Activated T-helper 1 cell treated with anti-CD3 and anti-CD28 coated beads, Interleukin-2, amount 50 U/mL, for 16 hours (primary cell): ENCODE measurements around the gene C16orf54.
"Not testable (repeated sequence)": the region's sequence is repeated elsewhere in the genome, so short reads cannot be mapped to it uniquely, and the experiment has no call there.

Experiments
- DNase-seq, 2 donors: peaks; one replicate each; pipeline ENCODE4 v3.0.0-alpha.2; 2020; ENCODE audit warnings: low read depth in 1 of 2, low spot score in 1 of 2

C16orf54 gene, protein sequence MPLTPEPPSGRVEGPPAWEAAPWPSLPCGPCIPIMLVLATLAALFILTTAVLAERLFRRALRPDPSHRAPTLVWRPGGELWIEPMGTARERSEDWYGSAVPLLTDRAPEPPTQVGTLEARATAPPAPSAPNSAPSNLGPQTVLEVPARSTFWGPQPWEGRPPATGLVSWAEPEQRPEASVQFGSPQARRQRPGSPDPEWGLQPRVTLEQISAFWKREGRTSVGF

DNA sequence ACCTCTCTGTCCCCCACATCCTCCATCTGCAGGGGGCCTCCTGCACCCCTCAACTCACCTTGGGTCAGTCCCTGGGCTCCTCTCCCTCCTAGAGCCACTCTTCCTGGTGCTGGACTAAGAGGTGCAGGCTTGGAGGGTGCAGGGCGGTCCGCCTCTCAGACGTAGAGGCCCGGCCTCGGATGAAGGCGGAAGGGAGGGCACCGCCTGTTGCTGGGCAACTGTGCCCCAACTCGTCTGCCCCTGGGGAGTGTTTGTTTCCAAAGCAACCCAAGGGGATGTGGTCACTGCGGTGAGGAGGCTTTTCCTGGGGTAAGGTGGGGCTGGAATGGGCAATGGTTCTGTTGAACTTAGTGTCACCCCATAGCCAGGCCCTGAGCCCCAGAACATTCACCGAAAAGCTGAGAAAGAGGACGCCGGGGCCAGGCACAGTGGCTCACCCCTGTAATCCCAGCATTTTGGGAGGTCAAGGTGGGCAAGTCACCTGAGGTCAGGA lies at the start of gene C16orf54:
C16orf54 (minus strand) TSS at position 138 of the 493 bp plus-strand sequence. CDS start 1,039 bp downstream, outside the sequence.
- DNase-seq: peak; percentile 79 to 87

DNA sequence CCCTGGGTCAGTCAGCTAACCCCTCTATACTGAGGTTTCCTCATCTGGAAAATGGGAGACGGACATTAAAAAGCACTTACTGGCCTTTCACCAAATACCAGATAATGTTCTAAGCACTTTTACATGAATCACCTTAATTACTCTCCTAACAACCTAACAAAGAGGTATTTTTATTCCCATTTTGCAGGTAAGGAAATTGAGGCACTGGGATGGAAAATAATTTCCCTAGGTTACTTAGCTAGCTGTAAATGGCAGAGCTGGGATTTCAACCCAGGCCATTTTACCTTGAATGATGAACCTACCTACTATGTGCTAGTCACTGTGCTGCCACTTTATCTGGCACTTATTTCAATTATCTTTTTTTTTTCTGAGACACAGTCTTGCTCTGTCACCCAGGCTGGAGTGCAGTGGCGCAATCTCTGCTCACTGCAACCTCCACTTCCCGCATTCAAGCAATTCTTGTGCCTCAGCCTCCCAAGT lies 48.5 kb upstream of the C16orf54 start:
- no peak for DNase-seq

DNA sequence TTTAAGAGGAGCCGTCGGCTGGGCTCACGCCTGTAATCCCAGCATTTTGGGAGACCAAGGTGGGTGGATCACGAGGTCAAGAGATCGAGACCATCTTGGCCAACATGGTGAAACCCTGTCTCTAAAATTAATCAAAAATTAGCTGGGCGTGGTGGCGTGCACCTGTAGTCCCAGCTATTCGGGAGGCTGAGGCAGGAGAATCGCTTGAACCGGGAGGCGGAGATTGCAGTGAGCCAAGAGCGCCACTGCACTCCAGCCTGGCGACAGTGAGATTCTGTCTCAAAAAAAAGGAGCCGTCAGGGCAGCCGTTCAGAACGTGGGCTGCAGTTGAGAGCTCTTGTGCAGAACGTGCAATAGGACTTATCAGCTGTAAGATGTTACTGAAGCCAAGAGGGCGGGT lies 47.4 kb upstream of the C16orf54 start:
- not testable (repeated sequence) for DNase-seq

DNA sequence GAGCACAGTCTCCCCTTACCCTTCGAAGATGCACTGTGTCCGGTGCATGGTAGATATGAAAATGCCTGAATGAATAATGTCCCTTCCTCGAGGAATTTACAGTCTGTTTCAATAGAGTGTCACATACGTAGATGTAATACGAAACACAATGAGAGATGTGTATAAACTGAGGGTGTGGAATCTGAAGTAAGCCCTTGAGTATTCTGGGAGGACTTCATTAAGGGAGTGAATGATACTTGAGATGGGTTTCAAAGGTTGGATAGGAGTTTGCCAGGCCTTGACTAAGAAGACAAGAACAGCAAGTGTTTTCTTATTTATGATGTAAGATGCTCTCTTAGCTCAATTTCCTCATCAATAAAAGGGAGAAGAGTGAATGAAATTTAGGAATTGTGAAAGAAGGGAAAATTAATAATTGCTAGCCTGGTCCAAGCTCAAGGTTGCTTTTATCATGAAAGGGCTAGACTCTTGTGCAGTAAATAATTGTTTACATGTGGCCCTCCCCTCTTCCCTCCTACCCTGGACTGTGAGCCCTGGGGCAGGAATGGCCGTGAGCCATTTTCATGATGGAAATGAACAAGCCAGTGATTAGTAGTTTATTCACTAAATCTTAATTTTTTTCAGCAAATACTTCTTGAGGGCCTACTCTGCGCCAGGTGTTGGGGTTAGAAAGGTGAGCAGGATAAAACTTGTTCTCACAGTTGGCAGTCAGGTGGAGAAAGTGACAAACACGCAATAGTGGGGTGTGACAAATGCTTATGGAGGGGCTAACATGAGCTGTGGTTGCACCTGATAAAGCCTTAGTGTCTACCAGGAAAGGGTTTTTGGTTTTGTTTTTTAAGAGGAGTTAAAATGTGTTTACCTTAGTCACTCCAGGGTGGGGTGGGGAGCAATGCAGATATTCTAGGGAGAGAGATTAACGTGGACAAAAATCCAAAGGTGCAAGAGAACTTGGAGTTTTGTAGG lies 46.3 kb upstream of the C16orf54 start:
- DNase-seq: no peak

DNA sequence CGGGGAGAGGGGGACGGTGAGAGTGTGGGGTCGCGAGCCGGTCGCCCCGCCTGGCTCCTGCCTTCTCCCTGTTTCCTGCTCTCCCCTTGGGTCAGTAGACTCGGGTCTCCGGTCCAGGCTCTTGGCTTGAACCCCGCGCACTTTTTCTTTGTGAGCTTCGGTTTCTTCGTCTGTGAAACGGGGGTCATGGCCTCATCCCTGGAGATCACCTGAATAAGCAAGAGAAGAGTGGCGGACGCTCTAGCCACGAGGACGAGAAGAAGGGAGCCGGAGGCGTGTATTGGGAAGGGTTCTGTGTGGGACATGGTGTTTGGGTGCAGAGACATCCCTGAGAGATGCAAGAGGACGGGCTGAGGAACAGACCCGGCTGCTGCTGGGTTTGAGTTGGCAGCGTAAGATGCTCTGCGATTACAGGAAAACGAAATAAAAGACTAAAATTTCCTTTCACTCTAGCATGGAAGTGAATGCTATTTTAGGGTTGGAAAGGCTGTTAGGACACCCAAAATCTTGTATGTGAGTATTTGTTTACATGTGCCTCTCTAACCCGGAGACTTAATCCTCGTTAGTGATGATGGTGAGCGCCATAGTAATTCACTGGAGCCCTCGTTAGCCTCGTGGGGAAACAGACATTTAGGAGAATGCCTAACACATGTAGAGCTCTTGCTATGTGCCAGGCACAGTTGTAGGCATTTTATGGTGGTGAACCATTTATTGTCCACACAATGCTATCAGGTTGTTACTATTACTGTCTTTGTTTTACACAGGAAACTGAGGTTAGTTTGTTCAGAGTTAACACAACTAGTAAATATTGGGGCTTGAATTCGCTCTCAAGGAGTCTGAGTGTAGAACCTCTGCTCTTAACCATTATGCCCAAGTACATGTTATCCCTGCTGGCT lies 45.4 kb upstream of the C16orf54 start:
- DNase-seq: no peak

DNA sequence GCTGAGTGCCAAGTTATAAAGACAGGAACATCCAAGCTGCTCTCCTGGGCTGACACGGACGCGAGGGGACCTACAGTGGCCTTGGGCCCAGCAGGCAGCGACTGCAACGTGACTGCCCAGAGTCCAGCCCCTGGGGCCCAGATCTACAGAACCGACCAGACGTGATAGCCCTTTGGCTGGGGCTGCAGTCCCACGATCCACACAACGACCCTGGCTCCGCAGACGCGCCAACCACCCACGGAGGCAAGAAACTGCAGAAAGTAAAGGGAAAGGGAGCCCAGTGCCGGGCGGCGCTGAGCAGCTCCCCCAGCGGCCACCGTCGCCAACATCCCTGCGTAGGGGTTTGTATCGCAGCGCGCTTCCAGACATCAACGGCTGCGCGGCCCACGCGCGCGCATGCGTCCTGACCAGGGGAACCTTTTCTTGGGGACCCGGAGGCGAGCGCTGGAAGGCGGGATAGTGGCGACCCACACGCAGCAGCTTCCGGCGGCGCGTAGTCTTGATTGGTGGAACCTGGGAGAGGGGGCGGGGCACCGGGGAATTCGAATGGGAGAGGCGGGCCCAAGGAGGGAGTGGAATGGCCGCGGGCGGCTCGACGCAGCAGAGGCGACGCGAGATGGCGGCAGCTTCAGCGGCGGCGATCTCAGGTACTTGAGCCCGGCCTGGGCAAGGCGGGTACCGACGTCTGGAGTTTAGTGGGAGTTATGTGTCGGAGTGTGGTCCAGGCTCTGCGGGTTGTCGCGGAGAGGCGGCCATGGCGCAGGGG lies 44.6 kb upstream of the C16orf54 start, which contains the start of gene KIF22:
KIF22 (plus strand) TSS at position 569 of the 766 bp plus-strand sequence; CDS start at position 578, 9 bp downstream.
- DNase-seq: peak; percentile 99 to 100

DNA sequence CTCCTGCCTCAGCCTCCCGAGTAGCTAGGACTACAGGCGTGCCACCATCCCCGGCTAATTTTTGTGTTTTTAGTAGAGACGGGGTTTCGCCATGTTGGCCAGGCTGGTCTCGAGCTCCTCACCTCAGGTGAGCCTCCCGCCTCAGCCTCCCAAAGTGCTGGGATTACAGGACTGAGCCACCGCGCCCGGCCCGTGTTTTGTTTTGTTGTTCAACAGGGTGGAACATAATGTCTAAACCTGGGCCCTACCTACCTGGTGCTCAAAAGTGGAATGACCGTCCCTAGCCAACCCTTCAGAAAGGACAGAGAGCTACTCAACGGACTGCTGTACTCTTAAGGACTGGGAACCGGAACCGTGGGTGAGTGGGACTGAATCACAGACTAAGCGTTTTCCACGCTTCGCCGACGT lies 44.0 kb upstream of the C16orf54 start:
- no peak for DNase-seq

DNA sequence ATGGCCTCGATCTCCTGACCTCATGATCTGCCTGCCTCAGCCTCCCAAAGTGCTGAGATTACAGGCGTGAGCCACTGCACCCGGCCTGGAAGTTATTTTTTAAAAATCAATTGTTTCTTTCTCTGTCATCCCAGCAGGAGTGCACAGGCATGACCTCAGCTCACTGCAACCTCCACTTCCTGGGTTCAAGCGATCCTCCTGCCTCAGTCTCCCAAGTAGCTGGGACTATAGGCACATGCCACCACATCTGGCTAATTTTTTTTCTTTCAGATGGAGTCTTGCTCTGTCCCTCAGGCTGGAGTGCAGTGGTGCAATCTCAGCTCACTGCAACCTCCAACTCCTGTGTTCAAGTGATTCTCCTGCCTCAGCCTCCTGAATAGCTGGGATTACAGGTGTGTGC lies 41.4 kb upstream of the C16orf54 start:
- DNase-seq: not testable (repeated sequence)

DNA sequence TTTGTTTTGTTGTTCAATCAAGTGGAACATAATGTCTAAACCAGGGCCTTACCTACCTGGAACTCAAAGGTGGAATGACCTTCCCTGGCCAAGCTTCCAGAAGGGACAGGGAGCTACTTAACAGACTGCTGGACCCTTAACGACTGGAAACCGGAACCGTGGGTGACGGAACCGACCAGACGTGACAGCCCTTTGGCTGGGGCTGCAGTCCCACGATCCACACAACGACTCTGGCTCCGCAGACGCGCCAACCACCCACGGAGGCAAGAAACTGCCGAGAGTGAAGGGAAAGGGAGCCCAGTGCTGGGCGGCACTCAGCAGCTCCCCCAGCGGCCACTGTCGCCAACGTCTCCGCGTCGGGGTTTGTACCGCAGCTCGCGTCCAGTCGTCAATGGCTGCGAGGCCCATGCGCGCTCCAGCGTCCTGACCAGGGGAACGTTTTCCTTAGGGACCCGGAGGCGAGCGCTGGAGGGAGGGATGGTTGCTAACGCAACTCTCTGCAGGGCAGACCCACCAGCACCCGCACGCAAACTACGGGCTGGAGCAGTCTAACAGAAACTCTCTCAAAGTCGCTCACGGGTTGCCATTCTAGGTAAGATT lies 39.2 kb upstream of the C16orf54 start:
- peak; percentile 57 to 64 for DNase-seq

DNA sequence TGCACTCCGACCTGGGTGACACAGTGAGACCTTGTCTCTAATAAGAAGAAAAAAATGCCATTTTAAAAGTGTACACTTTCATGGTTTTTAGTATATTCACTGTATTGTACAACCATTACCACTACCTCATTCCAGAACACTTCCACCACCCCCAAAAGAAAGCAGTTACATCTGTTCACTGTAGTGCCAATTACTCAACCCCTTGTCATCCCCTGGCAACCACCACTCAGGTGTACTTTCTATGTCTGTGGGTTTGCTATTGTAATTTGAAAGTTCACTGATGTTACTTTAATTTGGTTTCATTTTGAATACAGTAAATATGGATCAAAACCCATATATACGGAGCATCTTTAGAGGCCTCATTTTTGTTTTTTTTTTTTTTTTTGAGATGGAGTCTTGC lies 38.4 kb upstream of the C16orf54 start:
- DNase-seq: peak in 1 of 2 donors; percentile 18

DNA sequence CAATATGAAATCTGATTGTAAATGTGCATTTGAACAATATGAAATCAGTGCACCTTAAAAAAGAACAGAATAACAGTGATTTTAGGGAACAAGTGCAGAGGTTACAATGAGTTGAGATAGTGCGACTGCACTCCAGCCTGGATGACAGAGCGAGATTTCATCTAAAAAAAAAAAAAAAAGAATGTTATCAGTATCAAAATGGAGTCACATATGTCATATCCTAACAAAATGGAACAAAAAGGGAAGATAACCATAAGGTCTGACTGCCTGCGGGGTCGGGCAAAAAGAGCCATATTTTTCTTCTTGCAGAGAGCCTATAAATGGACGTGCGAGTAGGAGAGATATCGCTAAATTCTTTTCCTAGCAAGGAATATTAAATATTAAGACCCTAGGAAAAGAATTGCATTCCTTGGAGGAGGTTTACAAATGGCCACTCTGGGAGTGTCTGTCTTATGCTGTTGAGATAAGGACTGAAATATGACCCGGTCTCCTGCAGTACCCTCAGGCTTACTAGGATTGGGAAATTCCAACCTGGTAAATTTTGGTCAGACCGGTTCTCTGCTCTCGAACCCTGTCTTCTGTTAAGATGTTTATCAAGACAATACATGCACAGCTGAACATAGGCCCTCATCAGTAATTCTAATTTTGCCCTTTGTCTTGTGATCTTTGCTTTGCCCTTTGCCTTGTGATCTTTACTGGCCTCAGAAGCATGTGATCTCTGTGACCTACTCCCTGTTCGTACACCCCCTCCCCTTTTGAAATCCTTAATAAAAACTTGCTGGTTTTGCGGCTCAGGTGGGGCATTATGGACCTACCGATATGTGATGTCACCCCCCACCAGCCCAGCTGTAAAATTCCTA lies 37.5 kb upstream of the C16orf54 start:
- DNase-seq: not testable (repeated sequence)

DNA sequence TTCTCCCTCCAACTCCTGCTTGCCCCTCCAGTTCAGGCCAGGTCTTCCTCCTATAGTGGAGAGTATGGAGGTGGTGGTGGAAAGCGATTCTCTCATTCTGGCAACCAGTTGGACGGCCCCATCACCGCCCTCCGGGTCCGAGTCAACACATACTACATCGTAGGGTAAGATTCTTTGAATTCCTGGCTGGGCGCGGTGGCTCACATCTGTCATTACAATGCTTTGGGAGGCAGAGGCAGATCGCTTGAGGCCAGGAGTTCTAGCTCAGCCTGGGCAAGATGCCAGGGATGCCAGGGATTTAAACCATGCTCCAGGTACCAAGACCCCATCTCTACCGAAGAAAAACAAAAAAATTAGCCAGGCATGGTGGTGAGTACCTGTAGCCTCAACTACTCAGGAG lies 33.7 kb upstream of the C16orf54 start:
- no peak for DNase-seq

DNA sequence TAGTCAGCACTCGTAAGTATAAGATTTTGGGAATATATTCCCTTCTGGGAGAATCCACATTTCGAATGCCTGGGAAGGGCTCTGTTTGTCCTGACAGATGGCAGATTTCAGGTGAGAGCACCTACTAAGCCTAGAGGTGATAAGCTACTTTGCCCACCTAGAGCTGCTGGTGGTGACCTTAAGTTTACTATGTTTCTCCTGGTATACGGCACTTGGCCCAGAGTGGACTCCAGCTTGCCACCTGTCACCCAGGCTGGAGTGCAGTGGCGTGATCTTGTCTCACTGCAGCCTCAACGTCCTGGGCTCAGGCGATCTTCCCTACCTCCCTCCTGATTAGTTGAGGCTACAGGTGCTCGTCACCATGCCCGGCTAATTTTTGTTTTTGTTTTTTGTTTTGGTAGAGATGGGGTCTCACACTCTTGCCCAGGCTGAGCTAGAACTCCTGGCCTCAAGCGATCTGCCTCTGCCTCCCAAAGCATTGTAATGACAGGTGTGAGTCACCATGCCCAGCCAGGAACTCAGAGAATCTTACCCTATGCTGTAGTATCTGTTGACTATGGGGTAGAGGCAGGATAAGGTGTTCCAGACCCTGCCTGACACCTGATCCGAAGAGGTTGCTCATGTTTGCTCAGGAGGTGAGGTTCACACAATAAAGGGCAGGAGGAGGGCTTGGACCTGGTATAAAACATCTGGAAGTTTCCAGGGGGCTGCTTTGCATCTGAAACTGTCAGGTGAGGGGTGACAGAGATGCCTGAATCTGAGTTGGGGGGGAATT lies 32.0 kb upstream of the C16orf54 start, which contains the start of gene ZG16:
ZG16 (plus strand) TSS at position 681 of the 775 bp plus-strand sequence. CDS start 1,011 bp downstream, outside the sequence.
- DNase-seq: no peak

DNA sequence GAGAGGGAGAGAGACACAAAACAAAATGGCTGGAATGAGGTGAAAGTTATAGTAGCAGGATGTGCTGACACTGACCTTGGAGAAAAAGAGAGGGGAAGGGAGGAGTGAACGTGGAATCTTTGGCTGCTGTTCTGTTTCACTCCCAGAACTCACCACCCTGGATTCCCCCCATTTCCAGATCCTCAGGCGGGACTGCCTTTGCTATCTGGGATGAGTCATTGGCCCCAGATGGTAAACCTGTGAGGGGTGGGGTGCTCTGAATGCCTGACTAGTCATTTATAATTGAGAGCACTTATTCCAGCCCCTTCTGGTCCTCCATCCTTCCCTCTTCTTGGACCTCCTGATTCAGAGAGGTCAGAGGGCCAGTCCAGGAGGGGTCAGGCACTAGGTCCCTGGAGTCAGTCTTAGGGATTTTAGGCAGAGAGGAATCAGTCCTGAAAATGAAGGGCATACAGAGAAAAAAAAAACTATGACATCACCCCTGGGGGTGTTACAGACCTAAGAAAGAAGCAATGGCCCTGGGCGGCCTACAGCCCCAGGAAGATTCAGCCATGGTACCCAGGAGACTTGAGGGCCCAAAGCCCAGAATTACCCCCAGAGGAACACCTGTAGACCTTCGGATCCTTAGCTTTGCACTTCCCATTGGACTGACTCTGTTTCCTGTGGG lies 30.1 kb upstream of the C16orf54 start:
- DNase-seq: no peak

DNA sequence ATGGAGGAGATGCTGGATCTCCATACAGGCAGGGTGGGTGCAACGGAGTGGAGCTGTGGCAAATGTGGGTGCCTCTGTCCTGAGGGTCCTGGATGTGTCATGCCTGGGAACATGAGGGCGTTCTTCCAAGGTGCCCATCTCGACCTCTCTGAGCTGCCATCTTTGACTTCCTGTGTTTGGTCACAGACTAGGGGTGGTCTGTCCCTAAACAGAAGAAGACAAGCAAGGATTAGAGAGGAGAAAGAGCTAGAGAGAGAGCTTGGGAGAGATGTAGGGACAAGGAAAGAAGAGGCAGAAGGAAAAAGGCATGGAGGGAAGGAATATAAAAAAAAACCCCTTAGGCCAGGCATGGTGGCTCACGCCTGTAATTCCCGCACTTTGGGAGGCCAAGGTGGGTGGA lies 28.9 kb upstream of the C16orf54 start:
- DNase-seq: no peak

DNA sequence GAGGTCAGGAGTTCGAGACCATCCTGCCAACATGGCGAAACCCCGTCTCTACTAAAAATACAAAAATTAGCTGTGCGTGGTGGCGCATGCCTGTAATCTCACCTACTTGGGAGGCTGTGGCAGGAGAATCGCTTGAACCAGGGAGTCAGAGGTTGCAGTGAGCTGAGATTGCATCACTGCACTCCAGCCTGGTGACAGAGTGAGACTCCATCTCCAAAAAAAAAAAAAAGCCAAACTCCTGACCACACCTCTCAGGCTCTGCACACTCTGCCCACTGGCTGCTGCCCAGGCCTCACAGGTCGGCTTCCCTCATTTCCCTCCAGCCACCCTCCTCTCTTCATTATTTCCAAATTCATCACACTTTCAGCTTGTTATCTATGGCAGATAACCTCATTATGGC lies 26.5 kb upstream of the C16orf54 start:
- not testable (repeated sequence) for DNase-seq

DNA sequence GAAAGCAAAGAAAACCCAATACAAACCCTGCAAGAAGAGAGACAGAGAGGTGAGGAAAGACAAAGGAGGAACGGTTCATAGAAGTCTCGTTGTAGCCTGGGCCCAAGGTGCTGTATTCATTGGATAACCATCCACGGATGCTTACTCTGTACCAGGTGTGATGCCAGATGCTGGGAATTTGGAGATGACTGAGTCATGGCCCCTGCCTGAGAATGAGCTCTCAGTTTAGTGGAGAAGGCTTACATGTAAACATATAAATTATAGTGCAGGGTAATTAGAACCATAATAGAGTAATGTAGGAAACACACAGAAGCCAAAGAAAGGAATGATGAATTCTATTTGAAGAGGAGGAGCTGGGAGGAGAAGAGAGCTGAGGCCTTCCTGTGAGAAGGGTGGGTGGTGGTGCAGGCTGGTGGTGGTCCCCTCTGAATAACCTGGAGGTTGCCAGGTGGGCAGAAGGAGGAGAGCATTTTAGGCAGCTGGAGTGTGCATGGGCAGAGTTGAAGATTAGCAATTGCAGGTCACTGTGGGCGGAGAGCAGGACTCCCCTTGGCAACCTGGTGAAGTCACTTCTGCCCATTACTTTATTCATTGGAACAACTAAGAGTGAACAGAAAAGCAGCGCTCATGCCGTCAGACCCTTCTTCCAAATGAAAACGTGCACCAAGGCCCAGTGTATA lies 24.6 kb upstream of the C16orf54 start:
- no peak for DNase-seq
